Measurements from ENCODE around the gene TECTA.

GRCh38 chr11:121143921-121144320 lies 42.9 kb downstream of the TECTA start:
- TF ChIP-seq, protein P1, sequence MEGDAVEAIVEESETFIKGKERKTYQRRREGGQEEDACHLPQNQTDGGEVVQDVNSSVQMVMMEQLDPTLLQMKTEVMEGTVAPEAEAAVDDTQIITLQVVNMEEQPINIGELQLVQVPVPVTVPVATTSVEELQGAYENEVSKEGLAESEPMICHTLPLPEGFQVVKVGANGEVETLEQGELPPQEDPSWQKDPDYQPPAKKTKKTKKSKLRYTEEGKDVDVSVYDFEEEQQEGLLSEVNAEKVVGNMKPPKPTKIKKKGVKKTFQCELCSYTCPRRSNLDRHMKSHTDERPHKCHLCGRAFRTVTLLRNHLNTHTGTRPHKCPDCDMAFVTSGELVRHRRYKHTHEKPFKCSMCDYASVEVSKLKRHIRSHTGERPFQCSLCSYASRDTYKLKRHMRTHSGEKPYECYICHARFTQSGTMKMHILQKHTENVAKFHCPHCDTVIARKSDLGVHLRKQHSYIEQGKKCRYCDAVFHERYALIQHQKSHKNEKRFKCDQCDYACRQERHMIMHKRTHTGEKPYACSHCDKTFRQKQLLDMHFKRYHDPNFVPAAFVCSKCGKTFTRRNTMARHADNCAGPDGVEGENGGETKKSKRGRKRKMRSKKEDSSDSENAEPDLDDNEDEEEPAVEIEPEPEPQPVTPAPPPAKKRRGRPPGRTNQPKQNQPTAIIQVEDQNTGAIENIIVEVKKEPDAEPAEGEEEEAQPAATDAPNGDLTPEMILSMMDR (IDR thresholded peaks at IDR 0.05), result no peak
- TF ChIP-seq POLR2A (IDR thresholded peaks at IDR 0.05), result no peak

Data from heart left ventricle (tissue), 13 donors.